Heart left ventricle (tissue), 13 donors: Measurements from ENCODE around the gene EHMT1.

Source experiments
- CTCF ChIP-seq, 12 donors: fragments of 200-600 bp; sonication (generic) in 4 of 12; IDR thresholded peaks; one replicate each; pipeline versions ENCODE4 v1.5.0 to v1.8.0; 2018 to 2022; ENCODE audit warnings: antibody characterized with exemption in 12 of 12, mild to moderate bottlenecking in 5 of 12
- POLR2A ChIP-seq, 2 donors: fragments of 450-650 bp; IDR thresholded peaks; one replicate each; pipeline ENCODE4 v1.6.1; 2017; ENCODE audit warnings: antibody characterized with exemption in 2 of 2, mild to moderate bottlenecking in 2 of 2, moderate library complexity in 2 of 2
- donor health status: ischemic (EF 13 %, LVEDD 7.1; RV severe dilation, severe dysfunction).
- donor health status: DM: no; HTN: yes; CAD: no.
- donor health status: DM: no; HTN: no; CAD: no.
- donor health status: ischemic (EF 25% LVEDD 6.9; RV normal size, moderate dysfunction).
- donor health status: ischemic (EF 25% LVEDD 5.7; RV mildly dilated, moderate dysfunction).
- donor health status: ischemic (EF 35%, LVEDD 5.7; RV mildly dilated, moderate dysfunction).
- donor health status: nonischemic (EF 11% LVEDD 7.7; RV severe dilation, severe dysfunction).
- donor health status: DM: yes; HTN: yes; CAD: no.
- donor health status: PGD.
- donor health status: ischemic (EF 29% LVEDD 5.4; RV normal size, mild dysfunction).
- donor health status: nonischemic (EF 23%, LVEDD 6.1; RV moderate dilation, normal function).

- no peak for TF ChIP-seq CTCF (IDR thresholded peaks at IDR 0.05)
- TF ChIP-seq POLR2A (IDR thresholded peaks at IDR 0.05) = no peak
These were observed 159.0 kb downstream of the EHMT1 start for GRCh38 chr9:137777761-137778160.
